GM10248 (cell line): ENCODE measurements around the gene RTL5.
"Not testable (repeated sequence)": the region's sequence is repeated elsewhere in the genome, so short reads cannot be mapped to it uniquely, and the experiment has no call there.

Experiments
- CTCF ChIA-PET: fragments of 300-600 bp; sonication (Branson Sonifier 250); formaldehyde crosslinking; extraction: SDS; loops from one replicate; lab custom pipeline; 2021; ENCODE audit warnings: antibody characterized with exemption; lab: Yijun Ruan, JAX
- POLR2A ChIA-PET: fragments of 350-650 bp; sonication (Branson Sonifier 250); formaldehyde crosslinking; extraction: SDS; loops from one replicate; lab custom pipeline; 2020; ENCODE audit warnings: antibody characterized with exemption; lab: Yijun Ruan, JAX
- DNase-seq: peaks from one replicate; pipeline ENCODE4 v3.0.0; 2012; ENCODE audit errors: extremely low spot score
- CTCF ChIP-seq: IDR thresholded peaks from 2 replicates; pipeline ENCODE4 v1.5.1; 2012; ENCODE audit warnings: mild to moderate bottlenecking, low read depth; ENCODE audit errors: extremely low read depth, missing control alignments, control extremely low read depth

RTL5 gene

DNA sequence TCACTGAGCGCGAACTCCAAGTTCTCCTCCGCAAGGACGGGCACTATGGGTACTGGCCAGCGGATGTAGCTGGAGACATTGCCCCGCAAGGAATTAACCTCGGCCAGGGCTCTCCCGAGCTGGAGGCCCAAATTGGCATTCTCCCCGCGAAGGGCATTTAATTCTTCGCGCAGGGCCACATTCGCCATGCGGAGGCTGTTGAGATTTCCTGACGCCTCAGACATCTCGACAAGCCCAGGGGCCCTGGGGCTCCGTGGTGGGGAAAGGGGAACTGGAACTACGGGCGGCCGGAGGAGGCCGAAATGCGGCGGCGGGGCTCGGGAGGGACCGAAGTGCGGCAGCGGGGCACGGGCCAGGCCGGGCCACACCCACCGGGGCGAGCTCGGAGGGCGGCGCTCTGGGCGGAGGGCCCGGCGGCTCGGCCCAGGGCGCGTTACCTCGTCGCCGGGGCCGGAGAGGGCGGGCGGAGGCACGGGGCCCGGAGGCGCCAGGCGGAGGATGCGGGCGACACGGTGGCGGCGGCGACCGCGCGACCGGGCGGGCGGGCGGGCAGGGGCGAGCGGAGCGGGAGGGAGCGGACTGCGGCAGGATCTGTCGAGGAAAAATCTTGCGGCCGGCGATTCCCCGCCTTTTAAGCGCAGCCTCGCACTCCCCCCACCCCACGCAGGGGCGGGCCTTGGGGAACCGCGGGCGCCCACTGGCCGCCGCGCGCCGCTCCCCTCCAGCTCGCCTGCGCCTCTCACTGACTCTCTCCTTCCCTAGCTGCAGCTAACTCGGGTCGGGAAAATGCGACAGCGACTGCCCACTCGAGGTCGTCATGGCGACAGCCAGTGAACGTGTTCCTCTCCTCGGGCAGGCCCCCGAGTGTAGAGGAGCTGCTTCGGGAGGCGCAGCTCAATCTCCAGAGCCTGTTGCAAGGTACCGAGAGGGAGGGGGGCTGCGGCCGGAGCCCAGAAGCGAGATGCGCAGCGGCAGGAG, at the start of gene RTL5:
Gene RTL5, minus strand, starts transcription at position 599 of the 978 bp plus-strand sequence.
- peak; percentile 59 for DNase-seq
- CTCF ChIA-PET, result interaction anchor here (1.0 to 2.2 kb wide), 5 partner anchors 20 to 145 kb away, joined by 3 to 11 read pairs (median 4); partner anchors contain the start of gene RPS4X

GRCh38 chrX:72180539-72180938, 48.8 kb upstream of the RTL5 start:
- ChIA-PET CTCF (interaction anchor here (0.8 to 2.4 kb wide), 4 partner anchors 8 to 162 kb away, joined by 3 to 8 read pairs (median 5); partner anchors contain the start of gene ERCC6L), POLR2A (interaction anchor here (0.7 to 1.2 kb wide), 3 partner anchors 58 to 96 kb away, joined by 3 read pairs; partner anchors contain the start of genes ERCC6L and RPS4X)
- no peak for DNase-seq
- no peak for TF ChIP-seq CTCF

More for the DNA sequence above, at the start of gene RTL5:
- POLR2A ChIA-PET, result interaction anchor here (0.6 kb wide), 1 partner anchor 137 kb away, joined by 3 read pairs; no protein-coding TSS in a partner anchor
- no peak for TF ChIP-seq CTCF

DNA sequence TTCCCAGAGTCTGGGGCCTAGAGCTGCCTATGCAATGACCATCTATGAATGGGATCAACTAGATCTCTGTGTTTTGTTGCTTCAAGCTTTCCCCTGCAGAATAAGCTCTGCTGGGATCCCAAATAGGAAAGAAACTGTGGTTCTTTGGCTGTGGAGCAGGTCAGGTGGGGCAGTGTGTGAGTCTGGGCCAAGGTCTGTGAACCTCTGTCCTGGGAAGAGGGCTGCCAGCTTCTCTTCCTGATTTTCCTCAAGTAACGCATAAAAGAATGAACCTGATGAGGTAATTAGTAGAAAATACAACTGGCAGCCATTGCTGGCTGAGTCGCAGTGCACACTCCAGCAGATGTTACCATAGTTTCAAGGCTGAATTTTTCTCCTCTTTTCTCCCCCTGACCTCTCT, 45.3 kb upstream of the RTL5 start:
- no peak for DNase-seq
- TF ChIP-seq CTCF, result no peak
- ChIA-PET CTCF (no interaction called here), POLR2A (no interaction called here)

DNA sequence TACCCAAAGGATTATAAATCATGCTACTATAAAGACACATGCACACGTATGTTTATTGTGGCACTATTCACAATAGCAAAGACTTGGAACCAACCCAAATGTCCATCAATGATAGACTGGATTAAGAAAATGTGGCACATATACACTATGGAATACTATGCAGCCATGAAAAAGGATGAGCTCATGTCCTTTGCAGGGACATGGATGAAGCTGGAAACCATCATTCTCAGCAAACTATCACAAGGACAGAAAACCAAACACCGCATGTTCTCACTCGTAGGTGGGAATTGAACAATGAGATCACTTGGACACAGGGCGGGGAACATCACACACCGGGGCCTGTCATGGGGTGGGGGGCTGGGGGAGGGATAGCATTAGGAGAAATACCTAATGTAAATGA, 44.6 kb upstream of the RTL5 start:
- CTCF ChIA-PET, DNase-seq, POLR2A ChIA-PET: not testable (repeated sequence)

GRCh38 chrX:72169008-72169728, 37.5 kb upstream of the RTL5 start:
- DNase-seq, result no peak
- POLR2A ChIA-PET, result no interaction called here
- TF ChIP-seq CTCF, result no peak
- CTCF ChIA-PET, result no interaction called here

DNA sequence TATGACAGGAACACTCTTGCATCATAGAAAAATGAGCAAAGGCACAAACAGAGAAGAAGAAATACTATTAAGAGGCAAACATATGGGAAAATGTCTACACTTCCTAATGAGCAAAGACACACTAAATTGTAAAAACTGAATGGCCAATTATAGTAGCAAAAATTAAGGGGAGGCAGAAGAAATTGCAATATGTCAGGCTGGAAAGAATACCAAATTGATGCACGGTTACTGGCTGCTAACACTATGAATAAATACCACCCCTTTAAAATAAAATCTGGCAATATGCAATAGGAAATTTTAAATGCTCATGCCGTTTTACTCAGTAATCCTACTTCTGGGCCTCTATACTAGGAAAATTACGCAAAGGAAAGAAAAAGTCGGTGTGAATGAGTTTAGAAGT, 33.8 kb upstream of the RTL5 start:
- no peak for TF ChIP-seq CTCF
- DNase-seq, result no peak
- ChIA-PET POLR2A (no interaction called here), CTCF (no interaction called here)
